C4-2B (cell line): ENCODE data around the gene KAT8.
"Not testable (repeated sequence)": the region's sequence is repeated elsewhere in the genome, so short reads cannot be mapped to it uniquely, and the experiment has no call there.

Experiments used
- H3K27ac ChIP-seq: fragments of 450-650 bp; 2 replicates; pipeline ENCODE4 v1.5.1; 2017
- CTCF ChIP-seq: fragments of 450-650 bp; conservative IDR thresholded peaks from 2 replicates; pipeline ENCODE4 v1.5.1; 2017; ENCODE audit warnings: mild to moderate bottlenecking
- ZFX ChIP-seq: fragments of 450-650 bp; IDR thresholded peaks from 2 replicates; pipeline ENCODE4 v1.6.1; 2017

Gene KAT8

DNA sequence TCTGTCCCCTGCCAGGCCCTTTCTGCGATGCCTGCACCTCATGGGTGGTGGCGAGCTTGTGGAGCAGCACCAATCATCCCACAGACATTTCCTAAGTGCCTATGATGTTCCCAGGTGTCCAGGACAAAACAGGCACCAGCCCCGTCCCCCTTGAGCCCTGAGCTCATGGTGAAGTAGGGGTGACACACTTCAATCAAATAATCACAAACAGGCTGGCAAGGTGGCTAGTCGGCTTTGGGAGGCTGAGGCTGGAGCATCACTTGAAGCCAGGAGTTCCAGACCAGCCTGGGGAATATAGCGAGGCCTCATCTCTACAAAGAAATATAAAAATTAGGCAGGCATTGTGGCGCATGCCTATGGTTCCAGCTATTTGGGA is 18.8 kb downstream of the KAT8 start:
- TF ChIP-seq CTCF (no peak), ZFX (no peak)
- H3K27ac ChIP-seq = peak overlapping the region; percentile 76; the same call in 1 of the 2 replicates

- not testable (repeated sequence) for H3K27ac ChIP-seq
These were observed 19.5 kb downstream of the KAT8 start for GRCh38 chr16:31136822-31137499.

- TF ChIP-seq CTCF (no peak), ZFX (no peak)
- H3K27ac ChIP-seq = no peak overlapping the region
These were observed 21.4 kb downstream of the KAT8 start for GRCh38 chr16:31138621-31139578.

GRCh38 chr16:31141071-31141469 is 23.6 kb downstream of the KAT8 start:
- peak overlapping the region; percentile 87 for H3K27ac ChIP-seq

- TF ChIP-seq CTCF (no peak), ZFX (no peak)
- H3K27ac ChIP-seq = peak overlapping the region; percentile 87
These were observed 24.1 kb downstream of the KAT8 start for GRCh38 chr16:31141489-31142108.

GRCh38 chr16:31142109-31143010 is 24.9 kb downstream of the KAT8 start:
- peak overlapping the region; percentile 87 for H3K27ac ChIP-seq
- TF ChIP-seq CTCF (peak; percentile 98), ZFX (peak; percentile 82; the same call in 1 of the 2 replicates)

- peak overlapping the region; percentile 87 for H3K27ac ChIP-seq
- TF ChIP-seq ZFX (no peak), CTCF (no peak)
These were observed 25.7 kb downstream of the KAT8 start for GRCh38 chr16:31143011-31143693.
